ENCODE measurements around the gene WDR31. TPM values are rescaled to one million over a fixed set of nuclear protein-coding genes. Genes with fewer than 3 reads are reported as not detected.

WDR31 gene
- total RNA-seq, 1 donor from 2014 or later, result 3.4 TPM

- no peak for TF ChIP-seq CTCF (IDR thresholded peaks at IDR 0.05)
- DNase-seq (ENCODE audit: extremely low spot score, unreplicated experiment), result no peak
- no peaks in the 10 kb centered on the region for H3K9me3 Mint-ChIP-seq (ENCODE audit: unreplicated experiment)
- peaks cover 3% of the 10 kb centered on the region for H3K27me3 Mint-ChIP-seq (ENCODE audit: unreplicated experiment)
- no peaks in the 10 kb centered on the region for H3K36me3 Mint-ChIP-seq (ENCODE audit: unreplicated experiment)
- no peak overlapping the region for H3K4me3 Mint-ChIP-seq (ENCODE audit: unreplicated experiment)
- no peaks in the 10 kb centered on the region for H3K4me1 Mint-ChIP-seq (ENCODE audit: unreplicated experiment)
- H3K27ac Mint-ChIP-seq (ENCODE audit: unreplicated experiment), result no peak overlapping the region
Observed at GRCh38 chr9:113331780-113332179, 8.3 kb downstream of the WDR31 start.

- H3K27me3 Mint-ChIP-seq (ENCODE audit: unreplicated experiment), result peaks cover 7% of the 10 kb centered on the region
- no peak overlapping the region for H3K4me3 Mint-ChIP-seq (ENCODE audit: unreplicated experiment)
- no peaks in the 10 kb centered on the region for H3K36me3 Mint-ChIP-seq (ENCODE audit: unreplicated experiment)
- no peak overlapping the region for H3K27ac Mint-ChIP-seq (ENCODE audit: unreplicated experiment)
- no peak for DNase-seq (ENCODE audit: extremely low spot score, unreplicated experiment)
- no peak for TF ChIP-seq CTCF (IDR thresholded peaks at IDR 0.05)
- no peaks in the 10 kb centered on the region for H3K4me1 Mint-ChIP-seq (ENCODE audit: unreplicated experiment)
- H3K9me3 Mint-ChIP-seq (ENCODE audit: unreplicated experiment), result no peaks in the 10 kb centered on the region
Observed at GRCh38 chr9:113328045-113328782, 11.9 kb downstream of the WDR31 start.

- no peak for TF ChIP-seq CTCF (IDR thresholded peaks at IDR 0.05)
- no peaks in the 10 kb centered on the region for H3K4me1 Mint-ChIP-seq (ENCODE audit: unreplicated experiment)
- H3K36me3 Mint-ChIP-seq (ENCODE audit: unreplicated experiment), result no peaks in the 10 kb centered on the region
- no peaks in the 10 kb centered on the region for H3K9me3 Mint-ChIP-seq (ENCODE audit: unreplicated experiment)
- H3K27me3 Mint-ChIP-seq (ENCODE audit: unreplicated experiment), result peaks cover 18% of the 10 kb centered on the region
- no peak overlapping the region for H3K27ac Mint-ChIP-seq (ENCODE audit: unreplicated experiment)
- H3K4me3 Mint-ChIP-seq (ENCODE audit: unreplicated experiment), result no peak overlapping the region
- no peak for DNase-seq (ENCODE audit: extremely low spot score, unreplicated experiment)
Observed at GRCh38 chr9:113326230-113326629, 13.8 kb downstream of the WDR31 start.

GRCh38 chr9:113322671-113323070 lies 17.4 kb downstream of the WDR31 start:
- H3K9me3 Mint-ChIP-seq (ENCODE audit: unreplicated experiment), result no peaks in the 10 kb centered on the region
- peaks cover 20% of the 10 kb centered on the region for H3K27me3 Mint-ChIP-seq (ENCODE audit: unreplicated experiment)
- no peak for DNase-seq (ENCODE audit: extremely low spot score, unreplicated experiment)
- H3K4me3 Mint-ChIP-seq (ENCODE audit: unreplicated experiment), result no peak overlapping the region
- peaks cover 8% of the 10 kb centered on the region for H3K36me3 Mint-ChIP-seq (ENCODE audit: unreplicated experiment)
- H3K27ac Mint-ChIP-seq (ENCODE audit: unreplicated experiment), result no peak overlapping the region
- H3K4me1 Mint-ChIP-seq (ENCODE audit: unreplicated experiment), result no peaks in the 10 kb centered on the region
- TF ChIP-seq CTCF (IDR thresholded peaks at IDR 0.05), result no peak

- H3K4me3 Mint-ChIP-seq (ENCODE audit: unreplicated experiment), result no peak overlapping the region
- no peaks in the 10 kb centered on the region for H3K4me1 Mint-ChIP-seq (ENCODE audit: unreplicated experiment)
- H3K9me3 Mint-ChIP-seq (ENCODE audit: unreplicated experiment), result no peaks in the 10 kb centered on the region
- DNase-seq (ENCODE audit: extremely low spot score, unreplicated experiment), result no peak
- H3K27me3 Mint-ChIP-seq (ENCODE audit: unreplicated experiment), result peaks cover 23% of the 10 kb centered on the region
- no peak for TF ChIP-seq CTCF (IDR thresholded peaks at IDR 0.05)
- H3K36me3 Mint-ChIP-seq (ENCODE audit: unreplicated experiment), result peaks cover 8% of the 10 kb centered on the region
- H3K27ac Mint-ChIP-seq (ENCODE audit: unreplicated experiment), result no peak overlapping the region
Observed at GRCh38 chr9:113320051-113320450, 20.0 kb downstream of the WDR31 start.

Measured in osteocyte (in vitro differentiated cells).